HPDE6-E6E7 (cell line): ENCODE measurements around the gene FBLN2.
"Not testable (repeated sequence)": the region's sequence is repeated elsewhere in the genome, so short reads cannot be mapped to it uniquely, and the experiment has no call there.

Experiments used
- DNase-seq: peaks from one replicate; pipeline ENCODE4 v3.0.0; 2011; ENCODE audit warnings: missing footprints; ENCODE audit errors: extremely low spot score

The FBLN2 gene

GRCh38 chr3:13549623-13550422 lies 898 bp downstream of the FBLN2 start:
- no peak for DNase-seq

- no peak for DNase-seq
These were observed 1.4 kb downstream of the FBLN2 start for GRCh38 chr3:13550423-13550690.

- no peak for DNase-seq
These were observed 2.0 kb downstream of the FBLN2 start for GRCh38 chr3:13550791-13551360.

- DNase-seq: no peak
These were observed 4.1 kb downstream of the FBLN2 start for GRCh38 chr3:13552857-13553652.

- DNase-seq: no peak
These were observed 4.8 kb downstream of the FBLN2 start for GRCh38 chr3:13553686-13554085.

GRCh38 chr3:13555753-13556152 lies 6.8 kb downstream of the FBLN2 start:
- no peak for DNase-seq

GRCh38 chr3:13556207-13556606 lies 7.3 kb downstream of the FBLN2 start:
- no peak for DNase-seq

GRCh38 chr3:13556917-13557316 lies 8.0 kb downstream of the FBLN2 start:
- no peak for DNase-seq

GRCh38 chr3:13557417-13557816 lies 8.5 kb downstream of the FBLN2 start:
- DNase-seq: no peak

GRCh38 chr3:13557926-13558325 lies 9.0 kb downstream of the FBLN2 start:
- no peak for DNase-seq

GRCh38 chr3:13558651-13559050 lies 9.7 kb downstream of the FBLN2 start:
- DNase-seq: no peak

- no peak for DNase-seq
These were observed 11.0 kb downstream of the FBLN2 start for GRCh38 chr3:13559764-13560525.

- no peak for DNase-seq
These were observed 12.5 kb downstream of the FBLN2 start for GRCh38 chr3:13561376-13561775.

- DNase-seq: no peak
These were observed 13.0 kb downstream of the FBLN2 start for GRCh38 chr3:13561967-13562366.

- not testable (repeated sequence) for DNase-seq
These were observed 13.5 kb downstream of the FBLN2 start for GRCh38 chr3:13562421-13562820.

- DNase-seq: no peak
These were observed 14.4 kb downstream of the FBLN2 start for GRCh38 chr3:13563321-13563720.

- DNase-seq: no peak
These were observed 15.0 kb downstream of the FBLN2 start for GRCh38 chr3:13563911-13564310.

GRCh38 chr3:13564751-13565560 lies 16.0 kb downstream of the FBLN2 start:
- no peak for DNase-seq

- DNase-seq: no peak
These were observed 16.9 kb downstream of the FBLN2 start for GRCh38 chr3:13565581-13566452.

- DNase-seq: no peak
These were observed 17.5 kb downstream of the FBLN2 start for GRCh38 chr3:13566453-13566748.
